Epithelial cell of esophagus (primary cell): Measurements from ENCODE around the gene MAST1.
A peak's percentile ranks its signal among the peaks of the same experiment; 100 is the strongest.
"Not testable (repeated sequence)": the region's sequence is repeated elsewhere in the genome, so short reads cannot be mapped to it uniquely, and the experiment has no call there.

Experiments
- DNase-seq: peaks from one replicate; pipeline ENCODE4 v3.0.0; 2010; ENCODE audit warnings: low read depth
- H3K4me3 ChIP-seq: 2 replicates; pipeline ENCODE4 v1.5.1; 2011; ENCODE audit warnings: mild to moderate bottlenecking, low read length, control low read depth
- TF ChIP-seq, protein P1 (sequence below): IDR thresholded peaks from 2 replicates; pipeline ENCODE4 v1.5.1; 2011; ENCODE audit warnings: low read depth, mild to moderate bottlenecking, low read length, control low read depth, inconsistent platforms; ENCODE audit not compliant: insufficient read depth; ENCODE audit errors: missing control alignments

The MAST1 gene

DNA sequence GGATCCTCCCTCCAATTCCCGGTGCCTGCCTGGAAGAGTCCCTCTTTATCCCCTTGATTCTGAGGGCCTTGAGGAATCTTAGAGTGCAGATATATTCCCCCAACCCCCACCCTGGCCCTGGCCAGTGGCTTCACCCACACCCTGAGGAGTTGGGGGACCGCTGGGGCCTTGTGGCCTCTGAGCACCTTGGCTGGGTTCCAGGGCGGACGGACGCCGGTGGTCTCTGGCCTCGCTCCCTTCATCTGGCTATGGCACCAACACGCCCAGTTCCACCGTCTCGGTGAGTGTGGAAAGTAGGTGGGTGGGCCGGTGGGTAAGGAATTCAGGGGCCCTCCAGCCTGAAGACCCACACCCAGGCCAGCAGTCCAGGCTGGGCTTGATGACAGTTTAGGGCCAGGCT is 5.0 kb downstream of the MAST1 start:
- TF ChIP-seq, protein P1, sequence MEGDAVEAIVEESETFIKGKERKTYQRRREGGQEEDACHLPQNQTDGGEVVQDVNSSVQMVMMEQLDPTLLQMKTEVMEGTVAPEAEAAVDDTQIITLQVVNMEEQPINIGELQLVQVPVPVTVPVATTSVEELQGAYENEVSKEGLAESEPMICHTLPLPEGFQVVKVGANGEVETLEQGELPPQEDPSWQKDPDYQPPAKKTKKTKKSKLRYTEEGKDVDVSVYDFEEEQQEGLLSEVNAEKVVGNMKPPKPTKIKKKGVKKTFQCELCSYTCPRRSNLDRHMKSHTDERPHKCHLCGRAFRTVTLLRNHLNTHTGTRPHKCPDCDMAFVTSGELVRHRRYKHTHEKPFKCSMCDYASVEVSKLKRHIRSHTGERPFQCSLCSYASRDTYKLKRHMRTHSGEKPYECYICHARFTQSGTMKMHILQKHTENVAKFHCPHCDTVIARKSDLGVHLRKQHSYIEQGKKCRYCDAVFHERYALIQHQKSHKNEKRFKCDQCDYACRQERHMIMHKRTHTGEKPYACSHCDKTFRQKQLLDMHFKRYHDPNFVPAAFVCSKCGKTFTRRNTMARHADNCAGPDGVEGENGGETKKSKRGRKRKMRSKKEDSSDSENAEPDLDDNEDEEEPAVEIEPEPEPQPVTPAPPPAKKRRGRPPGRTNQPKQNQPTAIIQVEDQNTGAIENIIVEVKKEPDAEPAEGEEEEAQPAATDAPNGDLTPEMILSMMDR, result no peak
- H3K4me3 ChIP-seq, result no peak overlapping the region
- DNase-seq, result no peak

DNA sequence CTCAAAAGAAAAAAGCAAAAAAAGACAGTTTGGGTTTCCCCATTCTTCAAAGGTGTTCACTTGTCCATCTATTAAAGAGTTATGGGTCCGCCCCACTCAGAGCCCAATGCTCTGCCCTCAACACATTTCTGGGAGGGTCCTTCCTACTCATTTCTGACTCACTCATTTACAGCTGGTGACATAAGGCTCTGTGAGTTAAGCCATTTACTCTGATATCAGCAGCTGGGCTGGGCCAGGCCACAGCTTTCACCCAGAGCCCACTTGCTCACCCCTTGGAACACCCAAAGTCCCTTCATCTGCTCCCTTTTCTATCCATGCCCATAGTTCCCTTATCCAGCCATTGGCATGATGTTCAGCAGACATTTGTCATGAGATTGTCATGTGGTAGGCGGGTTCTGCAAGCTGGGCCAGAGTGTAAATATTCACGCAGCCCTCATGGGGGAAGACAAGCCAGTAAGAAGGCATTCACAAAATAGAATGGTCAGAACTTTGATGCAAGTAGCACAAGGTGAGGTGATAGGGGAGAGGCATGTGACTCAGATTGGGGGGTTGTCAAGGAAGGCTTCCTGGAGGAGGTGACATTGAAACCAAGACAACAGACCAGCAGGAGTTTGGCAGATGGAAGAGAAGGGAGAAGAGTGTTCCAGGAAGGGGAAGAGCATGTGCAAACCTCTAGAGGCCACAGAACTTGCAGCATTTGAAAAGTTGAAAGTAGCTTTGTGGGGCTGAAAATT is 5.9 kb downstream of the MAST1 start:
- TF ChIP-seq, protein P1, result no peak
- no peak overlapping the region for H3K4me3 ChIP-seq
- DNase-seq, result peak; percentile 22

DNA sequence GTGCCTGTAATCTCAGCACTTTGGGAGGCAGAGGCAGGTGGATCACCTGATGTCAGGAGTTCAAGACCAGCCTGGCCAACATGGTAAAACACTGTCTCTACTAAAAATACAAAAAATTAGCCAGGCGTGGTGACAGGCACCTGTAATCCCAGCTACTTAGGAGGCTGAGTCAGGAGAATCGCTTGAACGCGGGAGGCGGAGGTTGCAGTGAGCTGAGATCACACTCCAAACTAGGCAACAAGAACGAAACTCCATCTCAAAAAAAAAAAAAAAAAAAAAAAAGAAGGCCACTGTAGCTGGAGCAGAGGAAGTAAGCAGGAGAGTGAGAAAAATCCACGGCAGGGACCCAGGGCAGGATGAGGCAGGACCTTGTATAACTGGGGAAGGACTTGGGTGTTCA is 8.3 kb downstream of the MAST1 start:
- not testable (repeated sequence) for DNase-seq, H3K4me3 ChIP-seq

DNA sequence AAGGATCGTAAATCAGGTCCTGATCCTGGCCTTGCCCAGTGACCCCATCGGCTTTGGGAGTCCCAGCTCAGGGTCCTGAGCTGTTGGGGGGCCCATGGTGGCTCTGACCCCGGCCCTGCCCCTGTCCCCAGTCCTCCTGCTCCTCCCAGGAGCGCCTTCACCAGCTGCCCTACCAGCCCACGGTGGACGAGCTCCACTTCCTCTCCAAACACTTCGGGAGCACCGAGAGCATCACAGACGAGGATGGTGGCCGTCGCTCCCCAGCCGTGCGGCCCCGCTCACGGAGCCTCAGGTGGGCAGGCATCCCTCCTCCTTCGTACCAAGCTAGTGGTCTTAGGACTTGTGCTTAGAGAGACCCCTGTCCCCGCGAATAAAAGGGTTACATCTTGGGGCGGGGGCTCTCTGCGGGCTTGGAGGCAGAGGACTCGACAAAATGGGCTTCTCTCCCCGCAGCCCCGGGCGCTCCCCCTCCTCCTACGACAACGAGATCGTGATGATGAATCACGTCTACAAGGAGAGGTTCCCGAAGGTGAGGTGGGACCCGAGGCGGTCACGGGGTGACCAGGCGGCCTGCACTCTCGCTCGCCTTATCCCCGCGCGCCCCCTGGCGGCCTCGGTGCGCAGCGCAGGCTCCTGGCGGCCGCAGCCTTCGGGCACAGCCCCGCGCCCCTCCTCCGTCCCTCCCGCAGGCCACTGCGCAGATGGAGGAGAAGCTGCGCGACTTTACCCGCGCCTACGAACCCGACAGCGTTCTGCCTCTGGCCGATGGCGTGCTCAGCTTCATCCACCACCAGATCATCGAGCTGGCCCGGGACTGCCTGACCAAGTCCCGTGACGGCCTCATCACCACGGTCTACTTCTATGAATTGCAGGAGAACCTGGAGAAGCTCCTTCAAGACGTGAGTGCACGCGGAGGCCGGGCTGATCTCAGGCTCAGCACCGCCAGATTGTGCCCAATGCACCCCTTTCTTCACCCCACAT is 9.1 kb downstream of the MAST1 start:
- peak; percentile 81 for DNase-seq
- TF ChIP-seq, protein P1, result peak; percentile 61
- H3K4me3 ChIP-seq, result no peak overlapping the region

DNA sequence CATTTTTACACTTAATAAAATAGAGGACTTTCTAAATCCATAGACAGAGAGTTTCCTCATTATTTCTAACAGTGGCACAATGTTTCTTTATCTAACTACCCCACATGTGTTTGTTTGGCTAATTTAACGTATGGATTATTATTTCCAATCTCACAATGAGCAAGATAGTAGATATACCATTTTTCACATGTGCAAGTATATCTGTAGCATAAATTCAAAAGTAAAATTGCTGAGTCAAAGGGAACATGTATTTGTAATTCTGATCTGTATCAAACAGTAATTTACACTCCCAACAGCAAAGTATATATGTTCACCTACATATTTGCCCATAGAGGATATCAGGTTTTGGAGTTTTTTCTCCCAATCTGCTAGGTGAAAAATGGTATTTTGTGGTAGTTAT is 18.3 kb downstream of the MAST1 start:
- TF ChIP-seq, protein P1, result no peak
- H3K4me3 ChIP-seq, result no peak overlapping the region
- DNase-seq, result no peak

DNA sequence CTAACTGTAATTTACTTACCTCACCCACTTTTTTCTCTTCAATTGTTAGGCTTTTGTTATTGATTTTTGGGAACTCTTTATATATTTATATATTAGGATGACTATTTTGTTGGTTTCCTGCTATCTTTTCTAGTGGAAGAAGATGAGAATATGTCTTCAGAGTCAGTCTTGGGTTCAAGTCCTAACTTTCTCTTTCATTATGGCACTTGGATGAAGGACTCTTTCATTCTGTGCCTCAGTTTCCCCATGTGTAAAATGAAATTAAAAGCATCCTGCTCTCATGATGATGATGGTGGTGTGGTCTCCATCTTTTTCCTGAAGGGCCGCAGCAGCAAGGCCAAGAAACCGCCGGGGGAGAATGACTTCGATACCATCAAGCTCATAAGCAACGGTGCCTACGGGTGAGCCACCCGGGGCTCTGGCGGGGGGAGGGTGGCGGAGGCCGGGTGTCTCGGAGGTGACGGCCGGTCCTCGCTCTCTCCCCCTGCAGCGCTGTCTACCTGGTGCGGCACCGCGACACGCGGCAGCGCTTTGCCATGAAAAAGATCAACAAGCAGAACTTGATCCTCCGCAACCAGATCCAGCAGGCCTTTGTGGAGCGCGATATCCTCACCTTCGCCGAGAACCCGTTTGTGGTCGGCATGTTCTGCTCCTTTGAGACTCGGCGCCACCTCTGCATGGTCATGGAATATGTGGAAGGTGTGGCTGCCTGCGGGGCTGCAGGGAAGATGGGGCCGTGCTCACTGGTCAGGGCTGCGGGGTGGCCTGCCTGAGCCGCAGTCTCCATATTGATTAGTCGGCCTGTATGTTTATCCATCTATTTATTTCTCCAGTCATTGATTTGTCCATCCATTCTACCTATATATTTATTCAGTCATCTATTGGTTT is 20.0 kb downstream of the MAST1 start:
- TF ChIP-seq, protein P1, result no peak

More for the DNA sequence above, 20.0 kb downstream of the MAST1 start:
- H3K4me3 ChIP-seq, result no peak overlapping the region
- no peak for DNase-seq
